ENCODE data around the gene ATP11A. TPM values are rescaled to one million over a fixed set of nuclear protein-coding genes. Genes with fewer than 3 reads are reported as not detected.

The ATP11A gene
- total RNA-seq, 1 experiment from 2014 or later, result 8.7 TPM

GRCh38 chr13:112709825-112710783 is 20.3 kb downstream of the ATP11A start:
- DNase-seq (no peak), ATAC-seq (no peak)
- H3K79me2 ChIP-seq (ENCODE audit: low read length), result peaks cover 15% of the 10 kb centered on the region; the same call in 1 of the 2 replicates
- H3K27me3 ChIP-seq (ENCODE audit: low read length), result no peaks in the 10 kb centered on the region
- no peak for TF ChIP-seq CTCF (conservative IDR thresholded peaks at IDR 0.05; ENCODE audit: low read depth, low read length)
- TF ChIP-seq EZH2 (IDR thresholded peaks at IDR 0.05; ENCODE audit: low read length, unreplicated experiment), result no peak
- TF ChIP-seq EZH2phosphoT487 (IDR thresholded peaks at IDR 0.05; ENCODE audit: borderline replicate concordance, low read length), result no peak
- H3K4me1 ChIP-seq (ENCODE audit: insufficient read depth, low read length), result peaks cover 13% of the 10 kb centered on the region; the same call in 1 of the 2 replicates
- H3K4me3 ChIP-seq (ENCODE audit: low read length), result no peak overlapping the region
- H3K9me3 ChIP-seq (ENCODE audit: low read length), result no peaks in the 10 kb centered on the region
- ChIA-PET CTCF (no interaction called here), POLR2A (ENCODE audit: unreplicated experiment) (no interaction called here)
- no peaks in the 10 kb centered on the region for H3K36me3 ChIP-seq (ENCODE audit: low read depth, low read length)
- H2AFZ ChIP-seq (ENCODE audit: low read length), result no peak overlapping the region
- BruUV-seq (replicated peaks), result no TSS peak
- intact Hi-C loops (cut with micrococcal nuclease), result no loop called here
- no peak overlapping the region for H3K9ac ChIP-seq (ENCODE audit: low read length)
- H4K20me1 ChIP-seq (ENCODE audit: low read length), result no peaks in the 10 kb centered on the region
- no peaks in the 10 kb centered on the region for H3F3A ChIP-seq (ENCODE audit: low read length, unreplicated experiment)
- H3K9me2 ChIP-seq (replicated peaks; ENCODE audit: low read length), result no peaks in the 10 kb centered on the region
- H3K27ac ChIP-seq (ENCODE audit: low read length), result no peak overlapping the region
- H3K4me2 ChIP-seq (ENCODE audit: low read length), result no peak overlapping the region

- H3K4me1 ChIP-seq (ENCODE audit: insufficient read depth, low read length), result peaks cover 13% of the 10 kb centered on the region; the same call in 1 of the 2 replicates
- peak overlapping the region; percentile 45; the same call in 1 of the 2 replicates for H3K4me3 ChIP-seq (ENCODE audit: low read length)
- H3K27me3 ChIP-seq (ENCODE audit: low read length), result no peaks in the 10 kb centered on the region
- peaks cover 11% of the 10 kb centered on the region; the same call in 1 of the 2 replicates for H3K79me2 ChIP-seq (ENCODE audit: low read length)
- no peaks in the 10 kb centered on the region for H3K36me3 ChIP-seq (ENCODE audit: low read depth, low read length)
- 0 out of 2 replicates have a peak overlapping the region, but pooled peaks have one; percentile 58 for H2AFZ ChIP-seq (ENCODE audit: low read length)
- H3K9ac ChIP-seq (ENCODE audit: low read length), result peak overlapping the region; percentile 32
- no peak for DNase-seq
- intact Hi-C loops (cut with micrococcal nuclease), result no loop called here
- no peaks in the 10 kb centered on the region for H3F3A ChIP-seq (ENCODE audit: low read length, unreplicated experiment)
- no peaks in the 10 kb centered on the region for H3K9me2 ChIP-seq (replicated peaks; ENCODE audit: low read length)
- H3K9me3 ChIP-seq (ENCODE audit: low read length), result no peaks in the 10 kb centered on the region
- no peak for ATAC-seq
- TF ChIP-seq EZH2 (IDR thresholded peaks at IDR 0.05; ENCODE audit: low read length, unreplicated experiment) (no peak), CTCF (conservative IDR thresholded peaks at IDR 0.05; ENCODE audit: low read depth, low read length) (no peak), EZH2phosphoT487 (IDR thresholded peaks at IDR 0.05; ENCODE audit: borderline replicate concordance, low read length) (no peak)
- H3K4me2 ChIP-seq (ENCODE audit: low read length), result peak overlapping the region; percentile 79
- H3K27ac ChIP-seq (ENCODE audit: low read length), result peak overlapping the region; percentile 72
- no peaks in the 10 kb centered on the region for H4K20me1 ChIP-seq (ENCODE audit: low read length)
- no TSS peak for BruUV-seq (replicated peaks)
- POLR2A ChIA-PET (ENCODE audit: unreplicated experiment), result no interaction called here
- CTCF ChIA-PET, result interaction anchor here (0.6 kb wide), 2 partner anchors 16 to 164 kb away, joined by 3 read pairs; no protein-coding TSS in a partner anchor
Observed at GRCh38 chr13:112710855-112711527, 21.2 kb downstream of the ATP11A start.
